DOHH2 (cell line): ENCODE results near the gene YTHDC1.

ENCODE experiments used
- CTCF ChIP-seq: fragments of 200-600 bp; sonication (generic); IDR thresholded peaks from one replicate; pipeline ENCODE4 v1.5.1; 2014; ENCODE audit warnings: antibody characterized with exemption, mild to moderate bottlenecking, low read depth, low read length; ENCODE audit not compliant: poor library complexity, severe bottlenecking
- EZH2phosphoT487 ChIP-seq: fragments of 200-600 bp; sonication (generic); IDR thresholded peaks from 2 replicates; pipeline ENCODE4 v1.6.1; 2017; ENCODE audit warnings: borderline replicate concordance, mild to moderate bottlenecking, antibody characterized with exemption, low read length, moderate library complexity, mixed read lengths

GRCh38 chr4:68272860-68273259 lies 77.0 kb downstream of the YTHDC1 start:
- TF ChIP-seq CTCF (no peak), EZH2phosphoT487 (no peak)
